ENCODE results near the gene CTSW.

CTSW gene

DNA sequence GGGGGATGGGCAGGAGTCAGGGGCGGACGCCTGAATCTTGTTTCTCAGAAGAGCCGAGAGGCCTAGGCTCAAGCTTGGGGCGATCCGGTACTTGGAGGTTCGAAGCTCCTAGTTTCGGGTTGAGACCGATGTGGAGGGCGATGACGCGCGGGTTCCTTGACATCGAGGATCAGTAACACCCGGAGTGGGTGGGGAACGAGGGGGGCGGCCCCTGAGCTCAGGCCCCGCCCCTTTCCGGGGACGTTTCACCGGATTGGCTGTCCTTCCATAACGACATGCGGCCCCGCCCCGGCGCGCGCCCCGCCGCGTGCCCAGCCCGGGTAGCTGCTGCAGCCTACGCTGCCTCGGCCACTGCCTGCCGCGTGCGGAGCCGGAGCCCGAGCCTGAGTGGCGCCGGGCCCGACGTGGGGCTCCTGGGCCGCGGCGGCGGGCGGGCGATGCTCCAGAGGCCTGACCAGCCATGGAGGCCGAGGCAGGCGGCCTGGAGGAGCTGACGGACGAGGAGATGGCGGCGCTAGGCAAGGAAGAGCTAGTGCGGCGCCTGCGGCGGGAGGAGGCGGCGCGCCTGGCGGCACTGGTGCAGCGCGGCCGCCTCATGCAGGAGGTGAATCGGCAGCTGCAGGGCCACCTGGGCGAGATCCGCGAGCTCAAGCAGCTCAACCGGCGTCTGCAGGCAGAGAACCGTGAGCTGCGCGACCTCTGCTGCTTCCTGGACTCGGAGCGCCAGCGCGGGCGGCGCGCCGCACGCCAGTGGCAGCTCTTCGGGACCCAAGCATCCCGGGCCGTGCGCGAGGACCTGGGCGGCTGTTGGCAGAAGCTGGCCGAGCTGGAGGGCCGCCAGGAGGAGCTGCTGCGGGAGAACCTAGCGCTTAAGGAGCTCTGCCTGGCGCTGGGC is 10.9 kb downstream of the CTSW start, which contains the start of gene CCDC85B:
TSS of gene CCDC85B (plus strand) at position 350 of the 895 bp plus-strand sequence. CDS start at position 461, 111 bp downstream.
- TF ChIP-seq, protein P1, sequence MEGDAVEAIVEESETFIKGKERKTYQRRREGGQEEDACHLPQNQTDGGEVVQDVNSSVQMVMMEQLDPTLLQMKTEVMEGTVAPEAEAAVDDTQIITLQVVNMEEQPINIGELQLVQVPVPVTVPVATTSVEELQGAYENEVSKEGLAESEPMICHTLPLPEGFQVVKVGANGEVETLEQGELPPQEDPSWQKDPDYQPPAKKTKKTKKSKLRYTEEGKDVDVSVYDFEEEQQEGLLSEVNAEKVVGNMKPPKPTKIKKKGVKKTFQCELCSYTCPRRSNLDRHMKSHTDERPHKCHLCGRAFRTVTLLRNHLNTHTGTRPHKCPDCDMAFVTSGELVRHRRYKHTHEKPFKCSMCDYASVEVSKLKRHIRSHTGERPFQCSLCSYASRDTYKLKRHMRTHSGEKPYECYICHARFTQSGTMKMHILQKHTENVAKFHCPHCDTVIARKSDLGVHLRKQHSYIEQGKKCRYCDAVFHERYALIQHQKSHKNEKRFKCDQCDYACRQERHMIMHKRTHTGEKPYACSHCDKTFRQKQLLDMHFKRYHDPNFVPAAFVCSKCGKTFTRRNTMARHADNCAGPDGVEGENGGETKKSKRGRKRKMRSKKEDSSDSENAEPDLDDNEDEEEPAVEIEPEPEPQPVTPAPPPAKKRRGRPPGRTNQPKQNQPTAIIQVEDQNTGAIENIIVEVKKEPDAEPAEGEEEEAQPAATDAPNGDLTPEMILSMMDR (IDR thresholded peaks at IDR 0.05) = no peak; the same call in 1 of the 2 replicates

GRCh38 chr11:65891219-65892136 is 11.8 kb downstream of the CTSW start:
- TF ChIP-seq, protein P1 (IDR thresholded peaks at IDR 0.05) = no peak

GRCh38 chr11:65892661-65893317 is 13.2 kb downstream of the CTSW start:
- TF ChIP-seq, protein P1 (IDR thresholded peaks at IDR 0.05) = no peak

DNA sequence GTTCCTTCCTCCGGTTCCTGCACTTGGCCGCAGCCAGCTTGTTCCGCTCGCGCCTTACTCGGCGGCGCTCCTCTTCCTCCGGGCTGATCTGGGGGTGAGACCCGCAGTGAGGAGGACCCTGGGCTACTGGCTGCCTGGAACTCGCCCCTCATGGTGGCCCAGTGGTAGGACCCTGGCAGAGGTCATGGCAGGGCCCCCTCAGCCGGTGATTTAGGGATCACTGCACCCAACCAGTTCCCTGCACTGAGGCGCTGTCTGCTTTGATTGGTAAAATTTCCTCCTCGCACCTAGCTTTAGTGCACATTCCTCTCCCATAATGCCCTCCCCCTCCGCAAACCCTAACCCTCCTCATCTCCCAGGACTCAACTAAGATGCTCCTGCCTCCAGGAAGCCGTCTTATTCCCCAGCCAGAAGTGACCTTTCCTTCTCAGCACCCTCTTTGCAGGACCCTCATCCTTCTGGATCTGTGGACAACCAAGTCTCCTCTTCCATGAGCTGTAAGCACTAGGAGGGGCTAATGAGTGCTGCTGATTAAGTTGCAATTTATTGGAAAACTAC is 14.5 kb downstream of the CTSW start:
- TF ChIP-seq, protein P1 (IDR thresholded peaks at IDR 0.05) = no peak

GRCh38 chr11:65895482-65895981 is 15.9 kb downstream of the CTSW start:
- TF ChIP-seq, protein P1 (IDR thresholded peaks at IDR 0.05) = no peak

GRCh38 chr11:65896034-65896999 is 16.7 kb downstream of the CTSW start:
- TF ChIP-seq, protein P1 (IDR thresholded peaks at IDR 0.05) = no peak
